ENCODE results near the gene ACTL7B. TPM values are rescaled to one million over a fixed set of nuclear protein-coding genes. Genes with fewer than 3 reads are reported as not detected.

Gene ACTL7B
- polyA plus RNA-seq, 1 of the 3 experiments (the other 2 are of a cell fraction): 0.07 TPM

GRCh38 chr9:108811944-108812343, 43.8 kb downstream of the ACTL7B start:
- Histone ChIP-seq H3K9me3 (no peaks in the 10 kb centered on the region), H3F3A (replicated peaks; ENCODE audit: insufficient read depth) (no peaks in the 10 kb centered on the region), H4K20me1 (ENCODE audit: insufficient read depth) (no peaks in the 10 kb centered on the region), H3K4me3 (ENCODE audit: low read depth in 2 of 2, low read length in 1 of 2) (no peak overlapping the region), H3K4me1 (ENCODE audit: control insufficient read depth in 1 of 2, insufficient read depth in 2 of 2, low read depth in 1 of 2, low read length in 1 of 2) (no peaks in the 10 kb centered on the region), H3K27ac (ENCODE audit: low read depth in 2 of 2, low read length in 1 of 2) (no peak overlapping the region), H3K9ac (no peak overlapping the region), H2AFZ (ENCODE audit: low read depth) (no peak overlapping the region), H3K27me3 (ENCODE audit: insufficient read depth) (peaks cover 18% of the 10 kb centered on the region; the same call in 1 of the 2 replicates), H3K36me3 (replicated peaks in 1 of 2; ENCODE audit: control insufficient read depth in 1 of 2, insufficient read depth in 2 of 2, low read length in 1 of 2) (no peaks in the 10 kb centered on the region), H3K9me2 (no peaks in the 10 kb centered on the region), H3K79me2 (ENCODE audit: insufficient read depth) (no peaks in the 10 kb centered on the region), H3K4me2 (no peak overlapping the region)
- TF ChIP-seq, protein P1, sequence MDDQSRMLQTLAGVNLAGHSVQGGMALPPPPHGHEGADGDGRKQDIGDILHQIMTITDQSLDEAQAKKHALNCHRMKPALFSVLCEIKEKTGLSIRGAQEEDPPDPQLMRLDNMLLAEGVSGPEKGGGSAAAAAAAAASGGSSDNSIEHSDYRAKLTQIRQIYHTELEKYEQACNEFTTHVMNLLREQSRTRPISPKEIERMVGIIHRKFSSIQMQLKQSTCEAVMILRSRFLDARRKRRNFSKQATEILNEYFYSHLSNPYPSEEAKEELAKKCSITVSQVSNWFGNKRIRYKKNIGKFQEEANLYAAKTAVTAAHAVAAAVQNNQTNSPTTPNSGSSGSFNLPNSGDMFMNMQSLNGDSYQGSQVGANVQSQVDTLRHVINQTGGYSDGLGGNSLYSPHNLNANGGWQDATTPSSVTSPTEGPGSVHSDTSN (IDR thresholded peaks at IDR 0.05): no peak
- no peak for TF ChIP-seq RAD21 (IDR thresholded peaks at IDR 0.05; ENCODE audit: low read length)
- no peak for TF ChIP-seq EP300 (IDR thresholded peaks at IDR 0.05; ENCODE audit: borderline replicate concordance in 1 of 2, low read depth in 1 of 2, low read length in 1 of 2)
- no peak for TF ChIP-seq REST (IDR thresholded peaks at IDR 0.05; ENCODE audit: low read depth, low read length)
- TF ChIP-seq YY1 (IDR thresholded peaks at IDR 0.05; ENCODE audit: low read depth): no peak
- TF ChIP-seq SIN3A (IDR thresholded peaks at IDR 0.05; ENCODE audit: borderline replicate concordance, low read depth, low read length): no peak
- TF ChIP-seq, protein P2, sequence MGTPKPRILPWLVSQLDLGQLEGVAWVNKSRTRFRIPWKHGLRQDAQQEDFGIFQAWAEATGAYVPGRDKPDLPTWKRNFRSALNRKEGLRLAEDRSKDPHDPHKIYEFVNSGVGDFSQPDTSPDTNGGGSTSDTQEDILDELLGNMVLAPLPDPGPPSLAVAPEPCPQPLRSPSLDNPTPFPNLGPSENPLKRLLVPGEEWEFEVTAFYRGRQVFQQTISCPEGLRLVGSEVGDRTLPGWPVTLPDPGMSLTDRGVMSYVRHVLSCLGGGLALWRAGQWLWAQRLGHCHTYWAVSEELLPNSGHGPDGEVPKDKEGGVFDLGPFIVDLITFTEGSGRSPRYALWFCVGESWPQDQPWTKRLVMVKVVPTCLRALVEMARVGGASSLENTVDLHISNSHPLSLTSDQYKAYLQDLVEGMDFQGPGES (IDR thresholded peaks at IDR 0.05; ENCODE audit: low read depth, low read length): no peak
- TF ChIP-seq NRF1 (IDR thresholded peaks at IDR 0.05; ENCODE audit: low read depth, low read length): no peak
- TF ChIP-seq ZBTB33 (IDR thresholded peaks at IDR 0.05; ENCODE audit: borderline replicate concordance, low read depth): no peak
- no peak for TF ChIP-seq RXRA (IDR thresholded peaks at IDR 0.05; ENCODE audit: borderline replicate concordance, low read depth)
- TF ChIP-seq TCF12 (IDR thresholded peaks at IDR 0.05): no peak
- TF ChIP-seq, protein P3, sequence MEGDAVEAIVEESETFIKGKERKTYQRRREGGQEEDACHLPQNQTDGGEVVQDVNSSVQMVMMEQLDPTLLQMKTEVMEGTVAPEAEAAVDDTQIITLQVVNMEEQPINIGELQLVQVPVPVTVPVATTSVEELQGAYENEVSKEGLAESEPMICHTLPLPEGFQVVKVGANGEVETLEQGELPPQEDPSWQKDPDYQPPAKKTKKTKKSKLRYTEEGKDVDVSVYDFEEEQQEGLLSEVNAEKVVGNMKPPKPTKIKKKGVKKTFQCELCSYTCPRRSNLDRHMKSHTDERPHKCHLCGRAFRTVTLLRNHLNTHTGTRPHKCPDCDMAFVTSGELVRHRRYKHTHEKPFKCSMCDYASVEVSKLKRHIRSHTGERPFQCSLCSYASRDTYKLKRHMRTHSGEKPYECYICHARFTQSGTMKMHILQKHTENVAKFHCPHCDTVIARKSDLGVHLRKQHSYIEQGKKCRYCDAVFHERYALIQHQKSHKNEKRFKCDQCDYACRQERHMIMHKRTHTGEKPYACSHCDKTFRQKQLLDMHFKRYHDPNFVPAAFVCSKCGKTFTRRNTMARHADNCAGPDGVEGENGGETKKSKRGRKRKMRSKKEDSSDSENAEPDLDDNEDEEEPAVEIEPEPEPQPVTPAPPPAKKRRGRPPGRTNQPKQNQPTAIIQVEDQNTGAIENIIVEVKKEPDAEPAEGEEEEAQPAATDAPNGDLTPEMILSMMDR (IDR thresholded peaks at IDR 0.05): no peak
- TF ChIP-seq MEF2A (IDR thresholded peaks at IDR 0.05; ENCODE audit: borderline replicate concordance, low read depth): no peak
- TF ChIP-seq MXI1 (IDR thresholded peaks at IDR 0.05; ENCODE audit: low read depth, low read length): no peak
- TF ChIP-seq JUND (IDR thresholded peaks at IDR 0.05): no peak
- TF ChIP-seq, protein P4, sequence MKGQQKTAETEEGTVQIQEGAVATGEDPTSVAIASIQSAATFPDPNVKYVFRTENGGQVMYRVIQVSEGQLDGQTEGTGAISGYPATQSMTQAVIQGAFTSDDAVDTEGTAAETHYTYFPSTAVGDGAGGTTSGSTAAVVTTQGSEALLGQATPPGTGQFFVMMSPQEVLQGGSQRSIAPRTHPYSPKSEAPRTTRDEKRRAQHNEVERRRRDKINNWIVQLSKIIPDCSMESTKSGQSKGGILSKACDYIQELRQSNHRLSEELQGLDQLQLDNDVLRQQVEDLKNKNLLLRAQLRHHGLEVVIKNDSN (IDR thresholded peaks at IDR 0.05; ENCODE audit: borderline replicate concordance, low read depth): no peak
- no peak for TF ChIP-seq GABPA (IDR thresholded peaks at IDR 0.05; ENCODE audit: low read depth)
- no peak for DNase-seq
- CTCF ChIA-PET: no interaction called here
- POLR2A ChIA-PET: no interaction called here
- 42% methylated on average over 1 of the region's 1 CpG for WGBS (ENCODE audit: low lambda C conversion rate)
